ENCODE results near the gene CENPF. TPM values are rescaled to one million over a fixed set of nuclear protein-coding genes. Genes with fewer than 3 reads are reported as not detected.

The CENPF gene
- total and polyA plus RNA-seq, 2 of the 13 experiments (the other 11 are each of a cell fraction or from before 2014, with no cell fraction given), result 14.7 to 84.9 TPM

GRCh38 chr1:214658785-214659184, 55.8 kb downstream of the CENPF start:
- Histone ChIP-seq H3K4me3 (replicated peaks in 1 of 3; ENCODE audit: insufficient read depth in 1 of 3, low read depth in 2 of 3, low read length in 3 of 3) (no peak overlapping the region), H2AFZ (ENCODE audit: low read length) (no peak overlapping the region), H3K9ac (ENCODE audit: insufficient read depth, low read depth, low read length) (no peak overlapping the region), H3K4me2 (ENCODE audit: low read depth, low read length) (no peak overlapping the region), H3K36me3 (replicated peaks in 1 of 2; ENCODE audit: control insufficient read depth in 1 of 2, insufficient read depth in 2 of 2, low read length in 2 of 2) (peaks cover 28 to 90% of the 10 kb centered on the region in 2 experiments), H3K27me3 (ENCODE audit: control insufficient read depth in 1 of 2, insufficient read depth in 2 of 2, low read length in 2 of 2) (no peaks in the 10 kb centered on the region), H3K9me3 (ENCODE audit: low read length) (no peaks in the 10 kb centered on the region), H3K4me1 (ENCODE audit: insufficient read depth, low read length) (no peaks in the 10 kb centered on the region), H4K20me1 (ENCODE audit: insufficient read depth, low read length) (no peaks in the 10 kb centered on the region), H3K27ac (ENCODE audit: extremely low read length, insufficient read depth, low read length) (no peak overlapping the region), H3K79me2 (ENCODE audit: insufficient read depth, low read length) (no peaks in the 10 kb centered on the region)
- DNase-seq (ENCODE audit: low spot score), result peak; percentile 39
- peak; percentile 21 for FAIRE-seq
- 92% methylated on average over 8 of the region's 9 CpGs for WGBS (ENCODE audit: low lambda C conversion rate)
- intact Hi-C loops (cut with micrococcal nuclease; ENCODE audit: unreplicated experiment), result loop anchor here (1.0 kb wide), 1 partner anchor 418 kb away; no protein-coding TSS in a partner anchor
- POLR2A ChIA-PET, result no interaction called here
- no TSS peak for BruUV-seq (replicated peaks)
- in situ Hi-C loops (cut with HindIII; ENCODE audit: extremely low pct_ligation_motif_present, low pct_unique_long_range_greater_than_20kb), result loop anchor here (10.0 kb wide), 1 partner anchor 866 kb away; no protein-coding TSS in a partner anchor
- TF ChIP-seq FOXA1 (IDR thresholded peaks at IDR 0.05) (no peak), FOXA1 (CRISPR knock-in tag; IDR thresholded peaks at IDR 0.05) (peak; percentile 46), ZNF496 (CRISPR knock-in tag; IDR thresholded peaks at IDR 0.05; ENCODE audit: insufficient replicate concordance) (no peak), ZBTB38 (CRISPR knock-in tag; IDR thresholded peaks at IDR 0.05) (peak; percentile 59; the same call in 1 of the 2 replicates), STAG1 (CRISPR knock-in tag; IDR thresholded peaks at IDR 0.05) (peak; percentile 76), TAF15 (IDR thresholded peaks at IDR 0.05; ENCODE audit: low read depth, low read length, poor library complexity, severe bottlenecking) (no peak), ETS1 (CRISPR knock-in tag; IDR thresholded peaks at IDR 0.05) (no peak), HOXA9 (CRISPR knock-in tag; IDR thresholded peaks at IDR 0.05; ENCODE audit: borderline replicate concordance) (no peak), PITX1 (CRISPR knock-in tag; IDR thresholded peaks at IDR 0.05) (no peak), RAD21 (CRISPR knock-in tag; IDR thresholded peaks at IDR 0.05) (peak; percentile 49), ZNF781 (CRISPR knock-in tag; IDR thresholded peaks at IDR 0.05; ENCODE audit: borderline replicate concordance, not compliant biosample characterization) (no peak), SMC3 (IDR thresholded peaks at IDR 0.05; ENCODE audit: low read length) (peak; percentile 82), ZBTB33 (CRISPR knock-in tag; IDR thresholded peaks at IDR 0.05) (peak; percentile 97), TRIM22 (IDR thresholded peaks at IDR 0.05) (no peak), CTCF (CRISPR knock-in tag; IDR thresholded peaks at IDR 0.05) (peak; percentile 68), MAFG (CRISPR knock-in tag; IDR thresholded peaks at IDR 0.05) (no peak)
- peak; percentile 75 for ATAC-seq
- CTCF ChIA-PET (ENCODE audit: low intra/inter-chr PET ratio, low total read pairs), result interaction anchor here (1.4 kb wide), 1 partner anchor 868 kb away, joined by 9 read pairs; no protein-coding TSS in a partner anchor
